Pancreas (tissue), 10 donors: ENCODE results near the gene SBK1. TPM values are rescaled to one million over a fixed set of nuclear protein-coding genes. Genes with fewer than 3 reads are reported as not detected.
A peak's percentile ranks its signal among the peaks of the same experiment; 100 is the strongest.

Experiments
- ATAC-seq, 4 donors: fragments of 200-7000 bp; cut with Tn5 transposase; one replicate each; pipeline versions ENCODE4 v1.8.0 to v1.9.1; 2020; ENCODE audit warnings: mild to moderate bottlenecking in 4 of 4, moderate library complexity in 4 of 4
- DNase-seq, 6 donors: peaks; one replicate each; pipeline ENCODE4 v3.0.0-alpha.2; 2020
- FAIRE-seq: peaks from 2 replicates; lab custom pipeline; 2012; peaks lifted over from hg19 to GRCh38; lab: Jason Lieb, UNC
- H3K27ac ChIP-seq, 4 donors: fragments of 200-600 bp; sonication (generic); 1 replicate in 3 of 4; 2 replicates in 1 of 4; pipeline versions ENCODE4 v1.5.0 to v1.8.0; 2020
- H3K27me3 ChIP-seq, 4 donors: fragments of 200-600 bp; one replicate each; pipeline ENCODE4 v1.8.0; 2021
- H3K36me3 ChIP-seq, 3 donors: fragments of 200-600 bp; sonication (generic) in 1 of 3; one replicate each; pipeline versions ENCODE4 v1.5.0 to v1.8.0; 2020 to 2021
- H3K4me1 ChIP-seq, 3 donors: fragments of 200-600 bp; one replicate each; pipeline ENCODE4 v1.8.0; 2021
- H3K4me3 ChIP-seq, 4 donors: fragments of 200-600 bp; sonication (generic) in 2 of 4; one replicate each; pipeline versions ENCODE4 v1.5.0 to v1.8.0; 2020 to 2021
- H3K9me3 ChIP-seq, 4 donors: fragments of 200-600 bp; one replicate each; pipeline ENCODE4 v1.8.0; 2021
- WGBS, 2 donors: extraction: QIAGEN DNeasy Blood & Tissue Kit; methylation state at CpG; one replicate each; pipeline ENCODE4 v1.1.7; 2013; 5-methylcytosine and 5-hydroxymethylcytosine counted together
- intact Hi-C, 3 donors: fragments of 100-400 bp; cut with DNase I; formaldehyde crosslinking; loops; one replicate each; pipeline versions ENCODE4 v1.11.1 to v1.14.2; 2022
- polyA plus RNA-seq, 2 donors: library from polyadenylated mRNA; stranded (reverse); fragments of 200-250 nt; gene quantifications; one replicate each; pipeline ENCODE4 v1.2.3, GENCODE V29; 2013
- total RNA-seq, 6 donors: library from RNA; stranded (reverse); fragmentation: NEBNext Ultra II Directional in 4 of 6; extraction: Animal tissue kit (Norgen Biotek cat#: 25700) in 4 of 6; gene quantifications; one replicate each; pipeline versions ENCODE4 v1.2.1 to v1.2.4, GENCODE V29; 2021 to 2023
- TF ChIP-seq, protein P1 (sequence below), 4 donors: fragments of 200-600 bp; sonication (generic) in 3 of 4; IDR thresholded peaks; one replicate each; pipeline versions ENCODE4 v1.5.0 to v1.8.0; 2021; ENCODE audit warnings: antibody characterized with exemption in 4 of 4
- donor health status: healthy with polysubstance abuse.
- donor health status: DM: no; HTN: no; CAD: no; lungs with moderate emphysema.
- donor health status: DM: no; HTN: no; CAD: no.
- donor health status: control.
- donor health status: control.
- donor health status: Bipolar disorder and iron deficiency.
- donor health status: DM: yes; HTN: yes; CAD: no.
- donor health status: DM: no; HTN: no; CAD: no.
- donor health status: DM: no; HTN: no; CAD: no.
- donor health status: DM: yes; HTN: yes; CAD: no.

SBK1 gene
- total and polyA plus RNA-seq, 8 donors, result 0.96 to 4.0 (median 1.5) TPM

DNA sequence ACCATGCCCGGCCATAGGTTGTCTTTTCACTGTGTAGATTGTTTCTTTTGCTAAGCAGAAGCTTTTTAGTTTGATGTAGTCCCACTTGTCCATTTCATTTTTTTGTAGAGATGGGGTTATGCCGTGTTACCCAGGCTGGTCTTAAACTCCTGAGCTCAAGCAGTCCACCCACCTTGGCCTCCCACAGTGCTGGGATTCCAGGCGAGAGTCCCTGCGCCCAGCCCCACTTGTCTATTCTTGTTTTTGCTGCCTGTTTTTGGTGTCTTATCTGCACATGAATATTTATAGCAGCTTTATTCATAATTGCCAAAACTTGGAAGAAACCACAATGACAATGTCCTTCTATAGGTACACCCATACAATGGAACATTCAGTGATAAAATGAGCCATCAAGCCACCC is 18.8 kb upstream of the SBK1 start:
- Histone ChIP-seq H3K27me3 (no peaks in the 10 kb centered on the region), H3K36me3 (no peaks in the 10 kb centered on the region), H3K4me1 (no peaks in the 10 kb centered on the region), H3K4me3 (no peak overlapping the region), H3K9me3 (no peaks in the 10 kb centered on the region), H3K27ac (no peak overlapping the region)
- intact Hi-C loops, result no loop called here
- DNase-seq, result no peak
- WGBS, 2 donors, result 57 to 68% methylated on average over 4 of the region's 4 CpGs
- TF ChIP-seq, protein P1, sequence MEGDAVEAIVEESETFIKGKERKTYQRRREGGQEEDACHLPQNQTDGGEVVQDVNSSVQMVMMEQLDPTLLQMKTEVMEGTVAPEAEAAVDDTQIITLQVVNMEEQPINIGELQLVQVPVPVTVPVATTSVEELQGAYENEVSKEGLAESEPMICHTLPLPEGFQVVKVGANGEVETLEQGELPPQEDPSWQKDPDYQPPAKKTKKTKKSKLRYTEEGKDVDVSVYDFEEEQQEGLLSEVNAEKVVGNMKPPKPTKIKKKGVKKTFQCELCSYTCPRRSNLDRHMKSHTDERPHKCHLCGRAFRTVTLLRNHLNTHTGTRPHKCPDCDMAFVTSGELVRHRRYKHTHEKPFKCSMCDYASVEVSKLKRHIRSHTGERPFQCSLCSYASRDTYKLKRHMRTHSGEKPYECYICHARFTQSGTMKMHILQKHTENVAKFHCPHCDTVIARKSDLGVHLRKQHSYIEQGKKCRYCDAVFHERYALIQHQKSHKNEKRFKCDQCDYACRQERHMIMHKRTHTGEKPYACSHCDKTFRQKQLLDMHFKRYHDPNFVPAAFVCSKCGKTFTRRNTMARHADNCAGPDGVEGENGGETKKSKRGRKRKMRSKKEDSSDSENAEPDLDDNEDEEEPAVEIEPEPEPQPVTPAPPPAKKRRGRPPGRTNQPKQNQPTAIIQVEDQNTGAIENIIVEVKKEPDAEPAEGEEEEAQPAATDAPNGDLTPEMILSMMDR (IDR thresholded peaks at IDR 0.05), result no peak
- ATAC-seq, result no peak
- FAIRE-seq, result no peak

- Histone ChIP-seq H3K27ac (no peak overlapping the region), H3K4me1 (no peaks in the 10 kb centered on the region), H3K27me3 (no peaks in the 10 kb centered on the region), H3K4me3 (no peak overlapping the region), H3K36me3 (no peaks in the 10 kb centered on the region), H3K9me3 (no peaks in the 10 kb centered on the region)
- intact Hi-C loops, result loop anchor here in 1 of 3 donors (5.0 kb wide), 1 partner anchor 43 kb away; no protein-coding TSS in a partner anchor
- ATAC-seq (no peak), FAIRE-seq (no peak), DNase-seq (no peak)
- TF ChIP-seq, protein P1 (IDR thresholded peaks at IDR 0.05), result no peak
- WGBS, 2 donors, result 23 to 52% methylated on average over 5 of the region's 5 CpGs
These were observed 17.6 kb upstream of the SBK1 start for GRCh38 chr16:28274676-28275075.

DNA sequence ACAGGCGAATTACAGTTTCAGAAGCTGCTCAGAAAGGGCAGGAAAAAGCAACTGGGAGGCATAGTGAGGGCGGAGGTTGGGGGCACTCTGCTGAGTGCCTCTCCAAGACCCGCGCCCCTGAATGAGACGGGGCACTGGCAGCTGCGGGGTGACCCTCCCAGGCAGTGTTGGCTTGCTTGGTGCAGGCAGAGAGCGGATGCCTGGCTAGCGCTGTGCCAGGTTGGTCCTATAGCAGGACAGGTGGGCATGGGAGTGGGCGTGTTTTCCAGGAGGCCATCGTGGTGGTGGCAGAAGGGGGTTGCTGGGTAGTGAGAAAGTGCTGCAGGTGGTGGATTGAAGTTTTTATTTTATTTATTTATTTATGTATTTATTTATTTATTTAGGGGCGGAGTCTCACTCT is 16.0 kb upstream of the SBK1 start:
- H3K4me3 ChIP-seq, result no peak overlapping the region
- no peaks in the 10 kb centered on the region for H3K36me3 ChIP-seq
- 53 to 68% methylated on average over 11 of the region's 11 CpGs for WGBS, 2 donors
- H3K4me1 ChIP-seq, result no peaks in the 10 kb centered on the region
- no peaks in the 10 kb centered on the region for H3K27me3 ChIP-seq
- intact Hi-C loops, result loop anchor here in 1 of 3 donors (5.0 kb wide), 1 partner anchor 41 kb away; no protein-coding TSS in a partner anchor
- FAIRE-seq, result no peak
- no peak overlapping the region for H3K27ac ChIP-seq
- H3K9me3 ChIP-seq, result no peaks in the 10 kb centered on the region
- no peak for ATAC-seq
- peak in 1 of 6 donors; percentile 60 for DNase-seq
- TF ChIP-seq, protein P1 (IDR thresholded peaks at IDR 0.05), result no peak

DNA sequence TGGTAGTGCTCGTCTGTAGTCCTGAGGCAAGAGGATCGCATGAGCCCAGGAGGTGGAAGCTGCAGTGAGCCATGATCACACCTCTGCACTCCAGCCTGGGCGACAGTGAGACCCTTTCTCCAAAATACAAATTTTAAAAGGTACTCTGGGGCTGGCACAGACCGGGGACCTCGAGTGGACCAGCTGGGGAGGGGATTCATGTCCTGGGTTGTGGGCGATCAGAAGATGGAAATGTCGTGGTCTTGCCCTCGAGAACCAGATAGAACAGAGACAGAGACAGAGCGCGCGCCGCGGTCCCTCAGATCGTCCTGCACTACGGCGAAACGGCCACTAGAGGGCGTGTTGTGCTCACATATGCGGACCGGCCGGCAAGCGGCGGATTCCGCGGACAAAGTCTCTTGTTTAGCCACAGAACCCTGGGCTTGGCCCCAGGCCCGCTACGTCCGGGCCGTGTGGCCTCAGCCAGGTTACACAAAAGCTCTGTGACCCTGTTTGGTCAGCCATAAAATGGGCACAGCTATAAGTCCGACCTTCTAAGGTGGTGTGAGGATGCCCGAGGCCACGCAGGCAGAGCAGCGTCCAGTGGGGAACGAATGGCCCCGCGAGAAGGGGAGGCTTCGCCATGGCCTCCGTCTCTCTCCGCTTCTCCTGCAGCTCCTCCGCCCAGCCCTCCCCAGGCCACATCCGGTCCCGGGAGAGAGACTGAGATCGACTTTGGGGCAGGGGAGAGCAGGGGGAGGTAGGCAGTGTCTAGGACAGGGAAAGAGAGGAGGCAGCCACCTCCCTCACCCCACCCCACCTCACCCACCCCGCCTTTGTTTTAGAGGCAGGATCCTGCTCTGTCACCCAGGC is 14.6 kb upstream of the SBK1 start:
- H3K9me3 ChIP-seq, result no peaks in the 10 kb centered on the region
- H3K36me3 ChIP-seq, result no peaks in the 10 kb centered on the region
- H3K27ac ChIP-seq, result no peak overlapping the region
- peak; percentile 64 to 97 (median 86) for DNase-seq
- FAIRE-seq, result no peak
- no peaks in the 10 kb centered on the region for H3K27me3 ChIP-seq
- TF ChIP-seq, protein P1 (IDR thresholded peaks at IDR 0.05), result peak; percentile 98 to 99 (median 98)
- no peaks in the 10 kb centered on the region for H3K4me1 ChIP-seq
- peak overlapping the region in 2 of 4 donors; percentile 31 to 49 for H3K4me3 ChIP-seq
- ATAC-seq, result peak; percentile 85 to 99 (median 97)
- 2% methylated on average over 39 to 44 of the region's 44 CpGs for WGBS, 2 donors
- intact Hi-C loops, result loop anchor here in 2 of 3 donors (2.0 to 5.0 kb wide), 2 partner anchors 40 to 41 kb away; no protein-coding TSS in a partner anchor
